KBM-7 (cell line): ENCODE measurements around the gene TLE5.
"Not testable (repeated sequence)": the region's sequence is repeated elsewhere in the genome, so short reads cannot be mapped to it uniquely, and the experiment has no call there.

Experiments
- DNase-seq: peaks from one replicate; pipeline ENCODE4 v3.0.0-alpha.2; 2015
- in situ Hi-C: fragments of 300-500 bp; cut with MboI; formaldehyde crosslinking; loops from 2 replicates; pipeline ENCODE4 v1.14.3; 2020; ENCODE audit warnings: low sequenced_read_pairs, low pct_unique_long_range_greater_than_20kb, mixed read lengths

The TLE5 gene

GRCh38 chr19:3048190-3048533 lies 14.1 kb downstream of the TLE5 start:
- in situ Hi-C loops: no loop called here
- no peak for DNase-seq

- peak; percentile 80 for DNase-seq
- in situ Hi-C loops: no loop called here
These were observed 14.7 kb downstream of the TLE5 start for GRCh38 chr19:3047496-3048189.

- in situ Hi-C loops: no loop called here
- no peak for DNase-seq
These were observed 15.4 kb downstream of the TLE5 start for GRCh38 chr19:3046698-3047495.

- DNase-seq: no peak
- in situ Hi-C loops: no loop called here
These were observed 16.2 kb downstream of the TLE5 start for GRCh38 chr19:3045885-3046697.

GRCh38 chr19:3045191-3045590 lies 17.1 kb downstream of the TLE5 start:
- DNase-seq: no peak
- in situ Hi-C loops: no loop called here

- in situ Hi-C loops: no loop called here
- no peak for DNase-seq
These were observed 19.6 kb downstream of the TLE5 start for GRCh38 chr19:3042621-3043267.

GRCh38 chr19:3041761-3042620 lies 20.3 kb downstream of the TLE5 start:
- in situ Hi-C loops: no loop called here
- no peak for DNase-seq

GRCh38 chr19:3041327-3041726 lies 21.0 kb downstream of the TLE5 start:
- no peak for DNase-seq
- in situ Hi-C loops: no loop called here

- in situ Hi-C loops: no loop called here
- DNase-seq: no peak
These were observed 22.6 kb downstream of the TLE5 start for GRCh38 chr19:3039641-3040077.

- in situ Hi-C loops: no loop called here
- DNase-seq: no peak
These were observed 23.2 kb downstream of the TLE5 start for GRCh38 chr19:3039125-3039524.

GRCh38 chr19:3038214-3038613 lies 24.1 kb downstream of the TLE5 start:
- DNase-seq: no peak
- in situ Hi-C loops: no loop called here

- in situ Hi-C loops, DNase-seq: not testable (repeated sequence)
These were observed 25.2 kb downstream of the TLE5 start for GRCh38 chr19:3036977-3037544.

- in situ Hi-C loops: no loop called here
- DNase-seq: peak; percentile 93
These were observed 25.9 kb downstream of the TLE5 start for GRCh38 chr19:3036119-3036976.

GRCh38 chr19:3035542-3036118 lies 26.7 kb downstream of the TLE5 start:
- in situ Hi-C loops: no loop called here
- DNase-seq: peak; percentile 98

- peak; percentile 67 for DNase-seq
- in situ Hi-C loops: no loop called here
These were observed 27.4 kb downstream of the TLE5 start for GRCh38 chr19:3034656-3035541.

GRCh38 chr19:3034406-3034655 lies 28.0 kb downstream of the TLE5 start:
- in situ Hi-C loops: no loop called here
- DNase-seq: no peak
